MM.1S (cell line): ENCODE measurements around the gene PSD2.

ENCODE experiments used
- CTCF ChIP-seq: fragments of 300-600 bp; sonication (generic); IDR thresholded peaks from 2 replicates; pipeline ENCODE4 v1.5.1; 2016; ENCODE audit warnings: antibody characterized with exemption, low read length, mixed read lengths
- EZH2 ChIP-seq: fragments of 300-600 bp; sonication (generic); optimal IDR thresholded peaks from 2 replicates; pipeline ENCODE3; 2017; ENCODE audit warnings: low read depth, mild to moderate bottlenecking, antibody characterized with exemption, low read length, mixed read lengths
- EZH2phosphoT487 ChIP-seq: fragments of 300-600 bp; sonication (generic); IDR thresholded peaks from 2 replicates; pipeline ENCODE4 v1.6.1; 2018; ENCODE audit warnings: antibody characterized with exemption, low read length

- no peak for TF ChIP-seq CTCF
- no peak for TF ChIP-seq EZH2
- no peak for TF ChIP-seq EZH2phosphoT487
These were observed 34.6 kb upstream of the PSD2 start for GRCh38 chr5:139761057-139761450.
